Measurements from ENCODE around the gene MYO18A.

Gene MYO18A

GRCh38 chr17:29155227-29155965, 24.8 kb downstream of the MYO18A start (continued):
- TF ChIP-seq ZNF692 (tag by site-specific recombination; IDR thresholded peaks at IDR 0.05) (peak; percentile 81), EGR2 (tag by site-specific recombination; IDR thresholded peaks at IDR 0.05; ENCODE audit: low read depth) (peak; percentile 33; the same call in 1 of the 2 replicates), HIC1 (tag by site-specific recombination; IDR thresholded peaks at IDR 0.05) (peak; percentile 83), WT1 (tag by site-specific recombination; IDR thresholded peaks at IDR 0.05) (peak; percentile 59), GLIS1 (tag by site-specific recombination; IDR thresholded peaks at IDR 0.05) (peak; percentile 69), ZFP69B (tag by site-specific recombination; IDR thresholded peaks at IDR 0.05) (peak; percentile 89), ZNF600 (tag by site-specific recombination; IDR thresholded peaks at IDR 0.05) (peak; percentile 36), ZNF629 (tag by site-specific recombination; IDR thresholded peaks at IDR 0.05) (peak; percentile 43; the same call in 1 of the 2 replicates), ZIC2 (tag by site-specific recombination; IDR thresholded peaks at IDR 0.05) (peak; percentile 36), ZNF670 (tag by site-specific recombination; IDR thresholded peaks at IDR 0.05; ENCODE audit: low read depth) (no peak), ZNF366 (tag by site-specific recombination; conservative IDR thresholded peaks at IDR 0.05) (peak; percentile 71), GLIS2 (tag by site-specific recombination; IDR thresholded peaks at IDR 0.05) (peak; percentile 61), ZNF311 (tag by site-specific recombination; IDR thresholded peaks at IDR 0.05; ENCODE audit: borderline replicate concordance) (no peak), SP7 (tag by site-specific recombination; IDR thresholded peaks at IDR 0.05) (peak; percentile 75), SP2 (tag by site-specific recombination; IDR thresholded peaks at IDR 0.05) (0 out of 2 replicates have a peak, but pooled peaks have one; percentile 32), SETDB1 (IDR thresholded peaks at IDR 0.05; ENCODE audit: insufficient read length, low read length) (no peak), ZNF639 (tag by site-specific recombination; IDR thresholded peaks at IDR 0.05) (0 out of 2 replicates have a peak, but pooled peaks have one; percentile 26), ZNF214 (tag by site-specific recombination; IDR thresholded peaks at IDR 0.05; ENCODE audit: borderline replicate concordance) (no peak)

GRCh38 chr17:29154516-29155226, 25.5 kb downstream of the MYO18A start:
- peaks cover 9% of the 10 kb centered on the region for H3K4me1 ChIP-seq (ENCODE audit: control insufficient read depth, insufficient read depth, low read length)
- ChIA-PET CTCF (interaction anchor here (1.1 to 3.5 kb wide), 4 partner anchors 9 to 136 kb away, joined by 3 to 19 read pairs (median 9); no protein-coding TSS in a partner anchor), POLR2A (interaction anchor here (0.5 to 1.3 kb wide), 4 partner anchors 9 to 98 kb away, joined by 3 to 6 read pairs (median 4); partner anchors contain the start of gene MYO18A)
- no peaks in the 10 kb centered on the region for H3K9me3 ChIP-seq (ENCODE audit: control insufficient read depth, insufficient read depth, low read depth, low read length)
- H3K27ac ChIP-seq (ENCODE audit: extremely low read depth, low read depth, low read length) = no peak overlapping the region
- H3K36me3 ChIP-seq (ENCODE audit: control insufficient read depth in 2 of 2, insufficient read depth in 1 of 2, low read length in 2 of 2) = no peaks in the 10 kb centered on the region
- no peak overlapping the region for H3K4me3 ChIP-seq (ENCODE audit: low read depth, low read length)
- TF ChIP-seq GLIS1 (tag by site-specific recombination; IDR thresholded peaks at IDR 0.05) (peak; percentile 44), ZIC2 (tag by site-specific recombination; IDR thresholded peaks at IDR 0.05) (peak; percentile 88), HOXA7 (CRISPR knock-in tag; IDR thresholded peaks at IDR 0.05; ENCODE audit: borderline replicate concordance) (no peak), ZBTB6 (tag by site-specific recombination; IDR thresholded peaks at IDR 0.05) (peak; percentile 19; the same call in 1 of the 2 replicates)

Data from HEK293 (cell line).